Measurements from ENCODE around the gene MSI2. TPM values are rescaled to one million over a fixed set of nuclear protein-coding genes. Genes with fewer than 3 reads are reported as not detected.

Gene MSI2
- polyA plus RNA-seq, 1 of the 3 experiments (the other 2 are of a cell fraction), result 24.1 TPM

DNA sequence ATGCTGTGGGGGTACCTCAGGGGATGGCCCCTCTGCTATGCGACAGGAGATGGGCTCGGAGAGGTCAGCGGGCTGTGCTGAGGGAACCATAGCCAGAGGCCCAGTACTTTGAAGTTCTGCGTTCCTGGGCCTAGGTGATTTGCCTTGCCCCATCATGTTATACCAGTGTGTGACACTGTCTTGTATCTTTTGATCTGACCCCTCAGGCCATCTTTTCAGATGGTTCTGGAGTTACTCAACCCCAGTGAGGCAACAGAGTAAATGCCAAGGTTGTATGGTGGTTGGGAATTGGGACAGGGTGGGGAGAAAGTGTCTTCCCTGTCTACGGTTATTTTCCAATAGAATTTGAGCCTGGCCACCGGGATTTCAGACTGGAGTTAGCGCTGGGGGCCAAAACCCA lies 8.5 kb downstream of the MSI2 start:
- H3K9me2 ChIP-seq, result no peaks in the 10 kb centered on the region
- H3K4me1 ChIP-seq (ENCODE audit: control insufficient read depth in 1 of 2, insufficient read depth in 2 of 2, low read depth in 1 of 2, low read length in 1 of 2), result peaks cover under 1 to 58% of the 10 kb centered on the region in 2 experiments; a peak in 2 of 4 replicates
- H4K20me1 ChIP-seq (ENCODE audit: insufficient read depth), result no peaks in the 10 kb centered on the region
- CTCF ChIA-PET, result interaction anchor here (0.7 kb wide), 1 partner anchor 407 kb away, joined by 3 read pairs; no protein-coding TSS in a partner anchor
- peaks cover 52 to 85% of the 10 kb centered on the region in 2 experiments for H3K36me3 ChIP-seq (replicated peaks in 1 of 2; ENCODE audit: control insufficient read depth in 1 of 2, insufficient read depth in 2 of 2, low read length in 1 of 2)
- no peak for TF ChIP-seq RXRA (IDR thresholded peaks at IDR 0.05; ENCODE audit: borderline replicate concordance, low read depth)
- TF ChIP-seq, protein P1, sequence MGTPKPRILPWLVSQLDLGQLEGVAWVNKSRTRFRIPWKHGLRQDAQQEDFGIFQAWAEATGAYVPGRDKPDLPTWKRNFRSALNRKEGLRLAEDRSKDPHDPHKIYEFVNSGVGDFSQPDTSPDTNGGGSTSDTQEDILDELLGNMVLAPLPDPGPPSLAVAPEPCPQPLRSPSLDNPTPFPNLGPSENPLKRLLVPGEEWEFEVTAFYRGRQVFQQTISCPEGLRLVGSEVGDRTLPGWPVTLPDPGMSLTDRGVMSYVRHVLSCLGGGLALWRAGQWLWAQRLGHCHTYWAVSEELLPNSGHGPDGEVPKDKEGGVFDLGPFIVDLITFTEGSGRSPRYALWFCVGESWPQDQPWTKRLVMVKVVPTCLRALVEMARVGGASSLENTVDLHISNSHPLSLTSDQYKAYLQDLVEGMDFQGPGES (IDR thresholded peaks at IDR 0.05; ENCODE audit: low read depth, low read length), result no peak
- TF ChIP-seq MEF2A (IDR thresholded peaks at IDR 0.05; ENCODE audit: borderline replicate concordance, low read depth), result no peak
- no peak for TF ChIP-seq TCF12 (IDR thresholded peaks at IDR 0.05)
- TF ChIP-seq GABPA (IDR thresholded peaks at IDR 0.05; ENCODE audit: low read depth), result no peak
- TF ChIP-seq JUND (IDR thresholded peaks at IDR 0.05), result no peak
- no peak for TF ChIP-seq ELF1 (IDR thresholded peaks at IDR 0.05)
- peak; percentile 30; the same call in 1 of the 2 replicates for TF ChIP-seq GATA2 (CRISPR knock-in tag; IDR thresholded peaks at IDR 0.05)
- no peak overlapping the region for H3K9ac ChIP-seq
- H3F3A ChIP-seq (replicated peaks; ENCODE audit: insufficient read depth), result no peaks in the 10 kb centered on the region
- no peak overlapping the region for H2AFZ ChIP-seq (ENCODE audit: low read depth)
- no peak overlapping the region; a peak in 1 of 4 replicates for H3K4me3 ChIP-seq (ENCODE audit: low read depth in 2 of 2, low read length in 1 of 2)
- POLR2A ChIA-PET, result no interaction called here
- H3K4me2 ChIP-seq, result no peak overlapping the region
- DNase-seq, result no peak
- no peak overlapping the region; a peak in 1 of 4 replicates for H3K27ac ChIP-seq (ENCODE audit: low read depth in 2 of 2, low read length in 1 of 2)
- WGBS (ENCODE audit: low lambda C conversion rate), result 86% methylated on average over 7 of the region's 7 CpGs
- H3K27me3 ChIP-seq (ENCODE audit: insufficient read depth), result no peaks in the 10 kb centered on the region
- no peaks in the 10 kb centered on the region for H3K9me3 ChIP-seq
- peaks cover 11% of the 10 kb centered on the region for H3K79me2 ChIP-seq (ENCODE audit: insufficient read depth)

DNA sequence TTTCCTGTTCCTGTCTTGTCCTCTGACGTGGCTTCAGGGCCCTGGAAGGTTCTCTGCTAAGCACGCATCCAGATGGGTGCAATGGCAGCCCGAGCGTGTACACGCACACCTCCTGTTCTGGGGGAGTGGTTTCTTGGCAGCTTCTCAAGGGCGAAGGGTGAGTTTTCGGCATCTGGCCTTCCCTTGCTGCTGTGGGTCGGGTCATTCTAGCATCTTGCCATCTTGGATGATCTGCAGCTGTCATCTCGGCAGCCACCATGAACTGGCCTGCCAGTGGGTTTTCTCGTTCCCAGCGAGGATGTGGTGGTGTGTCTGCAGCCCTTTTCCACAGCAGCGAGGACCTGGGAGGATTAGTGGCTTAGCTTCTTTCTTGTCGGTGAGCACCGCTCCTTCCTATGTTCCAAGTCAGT lies 10.6 kb downstream of the MSI2 start:
- Histone ChIP-seq H2AFZ (ENCODE audit: low read depth) (no peak overlapping the region), H3K4me2 (no peak overlapping the region), H3K4me3 (ENCODE audit: low read depth in 2 of 2, low read length in 1 of 2) (no peak overlapping the region), H3K79me2 (ENCODE audit: insufficient read depth) (no peaks in the 10 kb centered on the region; the same call in 1 of the 2 replicates), H3K4me1 (ENCODE audit: control insufficient read depth in 1 of 2, insufficient read depth in 2 of 2, low read depth in 1 of 2, low read length in 1 of 2) (peaks cover 0 to 63% of the 10 kb centered on the region in 2 experiments; a peak in 2 of 4 replicates), H3K27me3 (ENCODE audit: insufficient read depth) (no peaks in the 10 kb centered on the region), H3K9me2 (no peaks in the 10 kb centered on the region), H4K20me1 (ENCODE audit: insufficient read depth) (0 out of 2 replicates have a peak, but pooled peaks cover 5% of the 10 kb centered on the region), H3K36me3 (replicated peaks in 1 of 2; ENCODE audit: control insufficient read depth in 1 of 2, insufficient read depth in 2 of 2, low read length in 1 of 2) (peaks cover 45 to 73% of the 10 kb centered on the region in 2 experiments), H3K9ac (no peak overlapping the region), H3F3A (replicated peaks; ENCODE audit: insufficient read depth) (no peaks in the 10 kb centered on the region), H3K9me3 (no peaks in the 10 kb centered on the region), H3K27ac (ENCODE audit: low read depth in 2 of 2, low read length in 1 of 2) (no peak overlapping the region; a peak in 1 of 4 replicates)
- DNase-seq, result no peak
- TF ChIP-seq RCOR1 (IDR thresholded peaks at IDR 0.05; ENCODE audit: low read length) (no peak), MXI1 (IDR thresholded peaks at IDR 0.05; ENCODE audit: low read depth, low read length) (no peak), ELF1 (IDR thresholded peaks at IDR 0.05) (no peak), NFIC (IDR thresholded peaks at IDR 0.05; ENCODE audit: borderline replicate concordance) (no peak), NRF1 (IDR thresholded peaks at IDR 0.05; ENCODE audit: low read depth, low read length) (no peak), GABPA (IDR thresholded peaks at IDR 0.05; ENCODE audit: low read depth) (no peak), POLR2AphosphoS5 (IDR thresholded peaks at IDR 0.05; ENCODE audit: low read depth, low read length) (no peak)
- TF ChIP-seq, protein P2, sequence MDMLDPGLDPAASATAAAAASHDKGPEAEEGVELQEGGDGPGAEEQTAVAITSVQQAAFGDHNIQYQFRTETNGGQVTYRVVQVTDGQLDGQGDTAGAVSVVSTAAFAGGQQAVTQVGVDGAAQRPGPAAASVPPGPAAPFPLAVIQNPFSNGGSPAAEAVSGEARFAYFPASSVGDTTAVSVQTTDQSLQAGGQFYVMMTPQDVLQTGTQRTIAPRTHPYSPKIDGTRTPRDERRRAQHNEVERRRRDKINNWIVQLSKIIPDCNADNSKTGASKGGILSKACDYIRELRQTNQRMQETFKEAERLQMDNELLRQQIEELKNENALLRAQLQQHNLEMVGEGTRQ (IDR thresholded peaks at IDR 0.05; ENCODE audit: borderline replicate concordance, low read depth, low read length), result no peak
- CTCF ChIA-PET, result interaction anchor here (0.7 to 1.4 kb wide), 7 partner anchors 12 to 566 kb away, joined by 3 to 5 read pairs (median 3); no protein-coding TSS in a partner anchor
- POLR2A ChIA-PET, result interaction anchor here (0.8 to 1.9 kb wide), 3 partner anchors 12 to 154 kb away, joined by 3 to 4 read pairs (median 3); no protein-coding TSS in a partner anchor
- WGBS (ENCODE audit: low lambda C conversion rate), result 94% methylated on average over 6 of the region's 14 CpGs
